Panc1 (cell line): Measurements from ENCODE around the gene RAB42. TPM values are rescaled to one million over a fixed set of nuclear protein-coding genes. Genes with fewer than 3 reads are reported as not detected.

Source experiments
- ATAC-seq: fragments of 200-7000 bp; cut with Tn5 transposase; 2 replicates; pipeline ENCODE4 v1.9.1; 2020; ENCODE audit warnings: mild to moderate bottlenecking, moderate library complexity
- BruUV-seq: library from RNA; stranded (reverse); fragments of 400-500 nt; replicated peaks from 2 replicates; lab custom pipeline; 2021; lab: Mats Ljungman, UMichigan
- CTCF ChIA-PET: fragments of 300-600 bp; sonication (Branson Sonifier 250); formaldehyde crosslinking; loops from one replicate; lab custom pipeline; 2022; ENCODE audit warnings: antibody characterized with exemption; lab: Charles Lee
- POLR2A ChIA-PET: fragments of 300-600 bp; sonication (Branson Sonifier 250); formaldehyde crosslinking; loops from one replicate; lab custom pipeline; 2022; ENCODE audit warnings: antibody characterized with exemption; lab: Charles Lee
- DNase-seq: peaks from one replicate; pipeline ENCODE4 v3.0.0-alpha.2; 2010; ENCODE audit warnings: low read depth, low spot score
- H3K27ac ChIP-seq: 2 replicates; pipeline ENCODE4 v1.5.1; 2011; ENCODE audit warnings: mild to moderate bottlenecking, low read length, inconsistent platforms
- H3K27me3 ChIP-seq: fragments of 200-500 bp; sonication (Bioruptor generic); 2 replicates; pipeline ENCODE4 v1.6.0; 2014; ENCODE audit warnings: low read length, inconsistent platforms; ENCODE audit not compliant: control insufficient read depth, insufficient read depth
- H3K36me3 ChIP-seq: fragments of 200-500 bp; sonication (Bioruptor generic); 2 replicates; pipeline ENCODE4 v1.5.1; 2014; ENCODE audit warnings: inconsistent platforms, mild to moderate bottlenecking, low read length, moderate library complexity; ENCODE audit not compliant: control insufficient read depth, insufficient read depth
- H3K4me1 ChIP-seq: 2 replicates; pipeline ENCODE4 v1.5.1; 2011; ENCODE audit warnings: inconsistent platforms, mild to moderate bottlenecking, low read length, moderate library complexity; ENCODE audit not compliant: control insufficient read depth, insufficient read depth
- H3K4me3 ChIP-seq, 2 experiments: 2 replicates each; pipeline ENCODE4 v1.5.1; 2011 to 2012; ENCODE audit warnings: low read depth in 2 of 2, low read length in 2 of 2, mild to moderate bottlenecking in 2 of 2, inconsistent platforms in 1 of 2, moderate library complexity in 1 of 2
- H3K9me3 ChIP-seq: fragments of 200-500 bp; sonication (Bioruptor generic); 2 replicates; pipeline ENCODE4 v1.5.1; 2014; ENCODE audit warnings: low read depth, mild to moderate bottlenecking, inconsistent platforms, low read length, moderate library complexity; ENCODE audit not compliant: control insufficient read depth, insufficient read depth
- CTCF ChIP-seq: fragments of 450-650 bp; IDR thresholded peaks from 2 replicates; pipeline ENCODE4 v1.5.1; 2017; ENCODE audit warnings: mild to moderate bottlenecking
- POLR2AphosphoS5 ChIP-seq: IDR thresholded peaks from 2 replicates; pipeline ENCODE4 v1.6.1; 2012; ENCODE audit warnings: mild to moderate bottlenecking, low read depth, low read length, moderate library complexity
- SIN3A ChIP-seq: IDR thresholded peaks from 2 replicates; pipeline ENCODE4 v1.6.1; 2012; ENCODE audit warnings: low read depth, mild to moderate bottlenecking, low read length, moderate library complexity, borderline replicate concordance; ENCODE audit not compliant: insufficient read depth
- TCF7L2 ChIP-seq: IDR thresholded peaks from 2 replicates; pipeline ENCODE4 v1.6.1; 2011; ENCODE audit warnings: mild to moderate bottlenecking, low read depth, low read length, inconsistent platforms
- in situ Hi-C: cut with HindIII; loops from 2 replicates; pipeline ENCODE4 v1.10.0; 2016; ENCODE audit warnings: low sequenced_read_pairs, low pct_unique_long_range_greater_than_20kb
- intact Hi-C: fragments of 100-400 bp; cut with micrococcal nuclease; formaldehyde crosslinking; loops from one replicate; pipeline ENCODE4 v1.10.0; 2022; ENCODE audit not compliant: unreplicated experiment
- total RNA-seq: library from RNA; stranded (reverse); gene quantifications from one replicate; pipeline ENCODE4 v1.2.1, GENCODE V29; 2021; ENCODE audit not compliant: unreplicated experiment
- TF ChIP-seq, protein P1 (sequence below), 2 experiments: IDR thresholded peaks; 2 replicates each; pipeline ENCODE4 v1.6.1; 2011 to 2012; ENCODE audit warnings: low read depth in 2 of 2, control low read depth in 1 of 2, low read length in 1 of 2, mild to moderate bottlenecking in 1 of 2, moderate library complexity in 1 of 2; ENCODE audit not compliant: insufficient read depth in 1 of 2

RAB42 gene
- total RNA-seq, 1 experiment from 2014 or later: 4.2 TPM

DNA sequence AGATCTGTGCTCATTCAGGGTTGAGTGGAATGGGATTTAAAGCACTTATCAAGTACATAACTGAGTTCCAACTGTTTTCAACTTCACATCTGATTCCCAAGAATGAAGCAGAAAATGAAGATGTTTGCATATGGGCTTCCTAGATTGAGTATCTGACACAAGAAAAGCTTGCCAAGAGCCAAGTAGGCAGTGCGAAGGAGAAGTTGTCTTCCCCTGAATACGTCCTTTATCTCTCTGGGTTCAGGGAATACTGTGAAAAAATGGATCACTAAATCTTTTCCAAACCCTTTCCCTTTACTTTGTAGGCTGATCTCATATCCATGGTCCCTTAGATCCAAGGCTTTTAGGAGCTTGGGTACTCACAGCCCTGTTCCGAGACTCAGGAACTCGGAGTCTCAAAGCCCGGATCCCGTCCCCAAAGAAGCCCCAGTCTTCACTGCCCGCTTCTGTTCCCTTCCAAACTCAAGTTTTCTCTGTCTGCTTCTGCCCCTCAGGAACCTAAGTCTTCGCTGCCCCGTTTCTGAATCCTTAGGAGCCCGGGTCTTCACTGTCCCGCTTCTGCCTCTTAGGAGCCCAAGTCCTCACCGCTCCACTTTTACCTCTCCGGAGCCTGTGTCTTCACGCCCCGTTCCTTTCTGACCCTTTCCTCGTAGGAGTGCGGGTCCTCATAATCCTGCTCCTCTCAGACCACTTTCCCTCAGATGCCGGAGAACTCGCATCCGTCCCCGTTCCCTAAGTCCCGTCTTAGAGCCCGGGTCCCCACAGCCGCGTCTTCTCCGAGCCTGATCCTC, 50.2 kb downstream of the RAB42 start:
- ChIA-PET CTCF (no interaction called here), POLR2A (interaction anchor here (0.6 to 1.0 kb wide), 2 partner anchors 27 to 130 kb away, joined by 10 to 12 read pairs; partner anchors contain the start of gene GMEB1)
- TF ChIP-seq POLR2AphosphoS5: no peak
- no peak for TF ChIP-seq TCF7L2
- no peak for TF ChIP-seq CTCF
- TF ChIP-seq, protein P1, sequence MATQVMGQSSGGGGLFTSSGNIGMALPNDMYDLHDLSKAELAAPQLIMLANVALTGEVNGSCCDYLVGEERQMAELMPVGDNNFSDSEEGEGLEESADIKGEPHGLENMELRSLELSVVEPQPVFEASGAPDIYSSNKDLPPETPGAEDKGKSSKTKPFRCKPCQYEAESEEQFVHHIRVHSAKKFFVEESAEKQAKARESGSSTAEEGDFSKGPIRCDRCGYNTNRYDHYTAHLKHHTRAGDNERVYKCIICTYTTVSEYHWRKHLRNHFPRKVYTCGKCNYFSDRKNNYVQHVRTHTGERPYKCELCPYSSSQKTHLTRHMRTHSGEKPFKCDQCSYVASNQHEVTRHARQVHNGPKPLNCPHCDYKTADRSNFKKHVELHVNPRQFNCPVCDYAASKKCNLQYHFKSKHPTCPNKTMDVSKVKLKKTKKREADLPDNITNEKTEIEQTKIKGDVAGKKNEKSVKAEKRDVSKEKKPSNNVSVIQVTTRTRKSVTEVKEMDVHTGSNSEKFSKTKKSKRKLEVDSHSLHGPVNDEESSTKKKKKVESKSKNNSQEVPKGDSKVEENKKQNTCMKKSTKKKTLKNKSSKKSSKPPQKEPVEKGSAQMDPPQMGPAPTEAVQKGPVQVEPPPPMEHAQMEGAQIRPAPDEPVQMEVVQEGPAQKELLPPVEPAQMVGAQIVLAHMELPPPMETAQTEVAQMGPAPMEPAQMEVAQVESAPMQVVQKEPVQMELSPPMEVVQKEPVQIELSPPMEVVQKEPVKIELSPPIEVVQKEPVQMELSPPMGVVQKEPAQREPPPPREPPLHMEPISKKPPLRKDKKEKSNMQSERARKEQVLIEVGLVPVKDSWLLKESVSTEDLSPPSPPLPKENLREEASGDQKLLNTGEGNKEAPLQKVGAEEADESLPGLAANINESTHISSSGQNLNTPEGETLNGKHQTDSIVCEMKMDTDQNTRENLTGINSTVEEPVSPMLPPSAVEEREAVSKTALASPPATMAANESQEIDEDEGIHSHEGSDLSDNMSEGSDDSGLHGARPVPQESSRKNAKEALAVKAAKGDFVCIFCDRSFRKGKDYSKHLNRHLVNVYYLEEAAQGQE (IDR thresholded peaks at IDR 0.05; ENCODE audit: insufficient read depth in 1 of 2, low read depth in 2 of 2, low read length in 1 of 2): no peak
- TF ChIP-seq SIN3A: no peak
- Histone ChIP-seq H3K4me3 (peak overlapping the region; percentile 78 to 88), H3K4me1 (0 out of 2 replicates have a peak, but pooled peaks cover 3% of the 10 kb centered on the region), H3K36me3 (peaks cover 4% of the 10 kb centered on the region; the same call in 1 of the 2 replicates), H3K27ac (peak overlapping the region; percentile 95), H3K9me3 (no peaks in the 10 kb centered on the region), H3K27me3 (no peaks in the 10 kb centered on the region)
- intact Hi-C loops (loop anchor here (10.0 kb wide), 1 partner anchor 233 kb away; no protein-coding TSS in a partner anchor), in situ Hi-C loops (no loop called here)
- BruUV-seq: TSS peak; percentile 92
- ATAC-seq: peak; percentile 62
- no peak for DNase-seq

DNA sequence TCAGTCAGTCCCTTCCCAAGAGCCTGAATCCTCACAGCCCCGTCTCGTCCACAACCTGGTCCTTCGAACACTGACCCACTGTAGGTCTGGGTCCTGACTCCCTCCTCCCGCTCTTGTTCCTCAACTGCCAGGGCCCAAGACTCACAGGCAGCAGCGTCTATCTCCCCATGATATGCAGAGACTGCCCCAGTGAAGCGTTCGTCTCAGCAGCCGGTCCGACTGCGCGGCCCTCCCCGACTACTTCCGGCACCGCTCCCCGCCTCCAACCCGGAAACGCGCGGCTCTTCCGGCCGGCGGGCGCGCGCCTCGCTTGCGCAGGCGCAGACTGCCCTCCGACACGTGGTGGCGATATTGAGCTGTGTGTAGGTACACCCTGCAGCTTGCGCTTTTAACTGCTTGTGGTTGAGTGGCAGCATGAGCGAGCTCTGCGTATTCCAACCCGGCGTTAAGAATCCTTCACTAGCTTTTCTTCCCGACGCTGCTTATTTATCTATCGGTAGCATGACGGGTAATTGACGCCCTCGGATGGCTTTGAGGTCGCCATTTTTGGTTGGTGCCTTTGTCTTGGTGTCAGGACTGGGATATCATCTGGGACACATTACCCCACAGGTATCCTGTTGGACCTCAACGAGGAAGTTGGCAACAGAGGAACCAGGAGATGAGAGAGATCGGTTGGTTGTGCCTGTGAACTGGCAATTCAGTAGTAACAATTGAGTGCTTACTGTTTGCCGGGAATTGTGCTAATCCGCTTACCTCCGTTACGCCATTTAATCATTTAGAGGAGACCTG, 51.0 kb downstream of the RAB42 start, which contains the start of gene TAF12:
Gene TAF12 (minus strand): TSS at position 221 of the 789 bp plus-strand sequence. CDS start 20,986 bp downstream, outside the sequence.
- in situ Hi-C loops (no loop called here), intact Hi-C loops (loop anchor here (10.0 kb wide), 1 partner anchor 232 kb away; no protein-coding TSS in a partner anchor)
- Histone ChIP-seq H3K4me3 (peak within 1 kb of the TSS; percentile 78 to 88), H3K27ac (peak within 1 kb of the TSS; percentile 95), H3K9me3 (no peaks in the 10 kb centered on the region), H3K36me3 (peaks cover 4% of the 10 kb centered on the region; the same call in 1 of the 2 replicates), H3K27me3 (no peaks in the 10 kb centered on the region), H3K4me1 (peaks cover 7% of the 10 kb centered on the region; the same call in 1 of the 2 replicates)
- DNase-seq (peak; percentile 87), ATAC-seq (peak; percentile 96)
- CTCF ChIA-PET: interaction anchor here (0.6 to 1.1 kb wide), 6 partner anchors 24 to 234 kb away, joined by 3 to 21 read pairs (median 3); partner anchors contain the start of gene YTHDF2
- POLR2A ChIA-PET: interaction anchor here (0.6 to 1.0 kb wide), 14 partner anchors 13 to 614 kb away, joined by 3 to 12 read pairs (median 6); partner anchors contain the start of gene GMEB1
- TF ChIP-seq CTCF (peak; percentile 75), POLR2AphosphoS5 (peak; percentile 98), SIN3A (peak; percentile 94), TCF7L2 (peak; percentile 46; the same call in 1 of the 2 replicates)
- TF ChIP-seq, protein P1 (IDR thresholded peaks at IDR 0.05; ENCODE audit: insufficient read depth in 1 of 2, low read depth in 2 of 2, low read length in 1 of 2): peak; percentile 42 to 61; a peak in 2 of 4 replicates
- TSS peak; percentile 99 for BruUV-seq
